Prostate gland (tissue), 2 donors: ENCODE data around the gene FAM180A. TPM values are rescaled to one million over a fixed set of nuclear protein-coding genes. Genes with fewer than 3 reads are reported as not detected.
A peak's percentile ranks its signal among the peaks of the same experiment; 100 is the strongest.
"Not testable (repeated sequence)": the region's sequence is repeated elsewhere in the genome, so short reads cannot be mapped to it uniquely, and the experiment has no call there.

Experiments
- DNase-seq: peaks from one replicate; pipeline ENCODE4 v3.0.0-alpha.2; 2019; ENCODE audit warnings: low spot score
- H3K27ac ChIP-seq, 2 donors: fragments of 200-600 bp; sonication (generic); 2 replicates each; pipeline ENCODE4 v1.5.1; 2017 to 2019
- H3K27me3 ChIP-seq: fragments of 200-600 bp; sonication (generic); replicated peaks from 2 replicates; pipeline ENCODE4 v1.5.1; 2019; ENCODE audit not compliant: insufficient read depth
- H3K36me3 ChIP-seq, 2 donors: fragments of 200-600 bp; sonication (generic); 1 replicate in 1 of 2; 2 replicates in 1 of 2; pipeline versions ENCODE4 v1.5.1 to v1.8.1; 2017 to 2019
- H3K4me1 ChIP-seq: fragments of 200-600 bp; sonication (generic); replicated peaks from 2 replicates; pipeline ENCODE4 v1.5.1; 2019
- H3K4me3 ChIP-seq, 2 donors: fragments of 200-600 bp; sonication (generic); 2 replicates each; pipeline ENCODE4 v1.5.1; 2017 to 2019
- H3K9me3 ChIP-seq: fragments of 200-600 bp; sonication (generic); 2 replicates; pipeline ENCODE4 v1.5.1; 2017
- CTCF ChIP-seq, 4 experiments: fragments of 200-600 bp in 2 of 4; fragments of 450-650 bp in 2 of 4; sonication (generic) in 2 of 4; IDR thresholded peaks; 1 replicate in 3 of 4; 2 replicates in 1 of 4; pipeline ENCODE4 v1.5.1; 2016 to 2019; ENCODE audit warnings: antibody characterized with exemption in 4 of 4, mild to moderate bottlenecking in 2 of 4, moderate library complexity in 2 of 4
- POLR2A ChIP-seq: fragments of 450-650 bp; IDR thresholded peaks from one replicate; pipeline ENCODE4 v1.6.1; 2016; ENCODE audit warnings: antibody characterized with exemption, mild to moderate bottlenecking
- POLR2AphosphoS5 ChIP-seq: sonication (generic); formaldehyde crosslinking; IDR thresholded peaks from one replicate; pipeline ENCODE4 v1.6.1; 2017; ENCODE audit warnings: antibody characterized with exemption
- WGBS: methylation state at CpG from one replicate; pipeline ENCODE4 v1.1.5; 2018; 5-methylcytosine and 5-hydroxymethylcytosine counted together
- intact Hi-C: fragments of 100-400 bp; cut with DNase I; formaldehyde crosslinking; loops from one replicate; pipeline ENCODE4 v1.14.2; 2022
- total RNA-seq, 2 donors: library from RNA; depleted of rRNA; stranded (reverse); fragments of >200 nt; gene quantifications; one replicate each; pipeline ENCODE4 v1.1.0, GENCODE V29; 2016

The FAM180A gene
- total RNA-seq, 2 donors from 2014 or later, result 0.77 to 6.9 TPM

DNA sequence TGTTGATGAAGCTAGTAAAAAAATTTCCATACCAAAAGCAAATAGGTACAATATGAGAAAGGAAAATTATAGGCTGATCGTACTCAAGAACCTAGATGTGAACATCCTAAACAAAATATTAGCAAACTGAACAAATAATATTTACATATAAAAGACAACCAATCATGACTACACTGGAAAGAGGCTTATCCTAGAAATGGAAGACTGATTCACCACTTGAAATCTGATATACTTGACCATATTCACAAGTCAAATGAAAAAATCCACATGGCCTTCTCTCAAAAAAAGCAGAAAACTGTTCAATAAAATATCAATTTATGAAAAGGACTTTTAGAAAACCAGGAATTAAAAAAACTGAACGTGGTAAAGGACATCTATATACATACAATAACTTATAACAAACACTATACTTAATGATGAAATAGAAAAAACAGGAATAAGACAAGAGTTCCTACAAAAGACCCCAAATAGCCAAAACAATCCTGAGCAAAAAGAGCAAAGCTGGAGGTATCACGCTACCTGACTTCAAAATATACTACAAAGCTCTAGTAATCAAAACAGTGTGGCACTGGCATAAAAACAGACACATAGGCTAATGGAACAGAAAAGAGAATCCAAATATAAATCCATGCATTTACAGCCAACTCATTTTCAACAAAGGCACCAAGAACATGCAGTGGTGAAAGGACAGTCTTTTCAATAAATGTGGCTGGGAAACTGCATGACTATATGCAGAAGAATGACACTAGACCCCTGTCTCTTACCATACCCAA is 29.2 kb upstream of the FAM180A start:
- H3K27me3 ChIP-seq, result no peaks in the 10 kb centered on the region
- no peak for TF ChIP-seq CTCF (IDR thresholded peaks at IDR 0.05)
- DNase-seq, result no peak
- no peaks in the 10 kb centered on the region for H3K9me3 ChIP-seq
- intact Hi-C loops, result no loop called here
- no peaks in the 10 kb centered on the region for H3K36me3 ChIP-seq
- no peak overlapping the region for H3K27ac ChIP-seq
- peaks cover 16% of the 10 kb centered on the region for H3K4me1 ChIP-seq
- H3K4me3 ChIP-seq, result no peak overlapping the region
- 85% methylated on average over 3 of the region's 3 CpGs for WGBS

DNA sequence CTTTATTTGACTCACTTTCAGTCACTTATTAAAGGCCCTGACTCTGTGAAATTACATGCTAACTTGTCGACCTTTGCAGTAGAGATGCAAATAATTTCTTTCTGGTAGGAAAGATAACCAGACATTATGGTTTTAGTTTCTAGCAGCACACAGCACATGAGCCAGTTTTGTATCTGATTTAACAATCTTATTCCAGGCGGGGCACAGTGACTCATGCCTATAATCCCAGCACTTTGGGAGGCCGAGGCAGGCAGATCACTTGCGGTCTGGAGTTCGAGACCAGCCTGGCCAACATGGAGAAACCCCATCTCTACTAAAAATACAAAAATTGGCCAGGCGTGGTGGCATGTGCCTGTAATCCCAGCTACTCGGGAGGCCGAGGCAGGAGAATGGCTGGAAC is 27.3 kb upstream of the FAM180A start:
- H3K36me3 ChIP-seq, intact Hi-C loops, H3K27me3 ChIP-seq, H3K4me3 ChIP-seq, H3K27ac ChIP-seq, DNase-seq, H3K9me3 ChIP-seq: not testable (repeated sequence)
- WGBS, result 92% methylated on average over 8 of the region's 8 CpGs
- peaks cover 16% of the 10 kb centered on the region for H3K4me1 ChIP-seq

DNA sequence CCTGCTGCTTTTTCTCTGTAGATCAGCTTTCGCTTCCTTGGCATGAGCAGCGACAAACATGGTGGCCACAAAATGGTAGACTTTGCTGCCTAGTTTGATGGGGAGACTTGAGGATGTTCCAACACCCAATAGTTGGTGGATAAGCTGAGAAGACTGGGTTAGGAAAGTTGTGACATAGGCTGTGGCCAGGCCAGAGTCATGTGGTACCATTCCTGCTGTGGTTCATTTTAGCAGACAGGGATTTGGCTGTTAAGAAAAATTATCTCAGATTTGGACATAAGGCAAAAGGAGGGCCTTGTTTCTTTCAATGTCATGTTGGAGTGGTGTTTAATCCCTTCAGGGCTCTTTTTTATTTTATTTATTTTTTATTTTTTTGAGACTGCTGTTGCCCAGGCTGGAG is 26.6 kb upstream of the FAM180A start:
- no peaks in the 10 kb centered on the region for H3K36me3 ChIP-seq
- TF ChIP-seq POLR2A (no peak), CTCF (IDR thresholded peaks at IDR 0.05) (no peak), POLR2AphosphoS5 (no peak)
- peaks cover 16% of the 10 kb centered on the region for H3K4me1 ChIP-seq
- H3K9me3 ChIP-seq, result no peaks in the 10 kb centered on the region
- no peak overlapping the region for H3K27ac ChIP-seq
- WGBS, result 98% methylated on average over 2 of the region's 2 CpGs
- DNase-seq, result no peak
- no peaks in the 10 kb centered on the region for H3K27me3 ChIP-seq
- no peak overlapping the region for H3K4me3 ChIP-seq
- intact Hi-C loops, result no loop called here

DNA sequence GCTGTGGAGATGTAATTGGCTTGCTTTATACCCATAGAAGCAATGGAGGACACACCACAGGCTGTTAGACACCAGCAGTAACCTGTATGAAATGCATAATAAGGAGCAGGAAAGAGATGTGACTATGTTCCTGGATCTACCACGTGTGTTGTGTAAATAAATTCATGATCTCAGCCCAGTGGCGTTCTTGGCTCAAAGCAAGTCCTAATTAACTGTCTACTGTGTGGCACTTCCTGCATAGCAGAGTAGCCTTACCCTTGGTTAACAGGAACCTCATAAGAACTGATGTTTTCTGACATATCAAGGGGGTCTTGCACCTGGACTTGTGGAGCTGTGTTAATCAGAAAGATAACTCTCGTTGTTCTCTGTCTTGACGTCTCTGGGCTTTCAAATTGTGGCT is 25.7 kb upstream of the FAM180A start:
- TF ChIP-seq CTCF (IDR thresholded peaks at IDR 0.05) (no peak), POLR2AphosphoS5 (peak; percentile 92), POLR2A (no peak)
- Histone ChIP-seq H3K27ac (peak overlapping the region; percentile 37 to 58), H3K36me3 (no peaks in the 10 kb centered on the region), H3K9me3 (no peaks in the 10 kb centered on the region), H3K4me3 (no peak overlapping the region), H3K27me3 (no peaks in the 10 kb centered on the region), H3K4me1 (peaks cover 16% of the 10 kb centered on the region)
- DNase-seq, result peak; percentile 68
- intact Hi-C loops, result no loop called here
- 41% methylated on average over 4 of the region's 4 CpGs for WGBS

GRCh38 chr7:135773464-135773863 is 24.9 kb upstream of the FAM180A start:
- H3K27ac ChIP-seq, result peak overlapping the region; percentile 37 to 58
- intact Hi-C loops, result no loop called here
- peak; percentile 54 for DNase-seq

More at GRCh38 chr7:135773464-135773863, 24.9 kb upstream of the FAM180A start:
- Histone ChIP-seq H3K27me3 (no peaks in the 10 kb centered on the region), H3K4me1 (peaks cover 16% of the 10 kb centered on the region), H3K9me3 (no peaks in the 10 kb centered on the region), H3K4me3 (no peak overlapping the region), H3K36me3 (no peaks in the 10 kb centered on the region)
- WGBS, result 38% methylated on average over 5 of the region's 5 CpGs
- no peak for TF ChIP-seq CTCF (IDR thresholded peaks at IDR 0.05)
- peak; percentile 68 for TF ChIP-seq POLR2AphosphoS5
